ENCODE results near the gene SLC2A1.

DNA sequence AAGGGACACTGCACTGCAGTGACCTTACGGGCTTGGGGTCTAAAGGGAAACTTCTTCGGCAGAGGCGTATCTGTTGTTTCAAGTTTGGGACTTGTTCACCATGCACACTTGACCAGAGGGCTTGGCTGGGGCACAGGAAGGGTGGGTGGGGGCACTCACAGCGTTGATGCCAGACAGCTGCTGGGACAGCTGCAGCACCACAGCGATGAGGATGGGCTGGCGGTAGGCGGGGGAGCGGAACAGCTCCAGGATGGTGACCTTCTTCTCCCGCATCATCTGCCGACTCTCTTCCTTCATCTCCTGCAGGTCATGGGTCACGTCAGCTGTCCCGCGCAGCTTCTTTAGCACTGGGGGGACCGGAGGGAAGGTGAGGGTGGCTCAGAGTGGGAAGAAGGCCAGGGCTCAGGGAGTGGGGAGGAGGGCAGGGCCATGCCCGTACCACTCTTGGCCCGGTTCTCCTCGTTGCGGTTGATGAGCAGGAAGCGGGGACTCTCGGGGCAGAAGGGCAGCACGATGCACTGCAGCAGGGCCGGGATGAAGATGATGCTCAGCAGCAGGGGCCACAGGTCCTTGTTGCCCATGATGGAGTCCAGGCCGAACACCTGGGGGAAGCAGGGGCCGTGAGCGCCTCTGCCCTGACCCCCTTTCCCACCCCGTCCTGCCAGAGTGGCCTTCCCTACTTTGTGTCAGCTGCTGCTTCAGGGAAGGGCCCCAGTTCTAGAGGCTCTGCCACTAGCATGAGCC is 29.1 kb downstream of the SLC2A1 start:
- TF ChIP-seq, protein P1, sequence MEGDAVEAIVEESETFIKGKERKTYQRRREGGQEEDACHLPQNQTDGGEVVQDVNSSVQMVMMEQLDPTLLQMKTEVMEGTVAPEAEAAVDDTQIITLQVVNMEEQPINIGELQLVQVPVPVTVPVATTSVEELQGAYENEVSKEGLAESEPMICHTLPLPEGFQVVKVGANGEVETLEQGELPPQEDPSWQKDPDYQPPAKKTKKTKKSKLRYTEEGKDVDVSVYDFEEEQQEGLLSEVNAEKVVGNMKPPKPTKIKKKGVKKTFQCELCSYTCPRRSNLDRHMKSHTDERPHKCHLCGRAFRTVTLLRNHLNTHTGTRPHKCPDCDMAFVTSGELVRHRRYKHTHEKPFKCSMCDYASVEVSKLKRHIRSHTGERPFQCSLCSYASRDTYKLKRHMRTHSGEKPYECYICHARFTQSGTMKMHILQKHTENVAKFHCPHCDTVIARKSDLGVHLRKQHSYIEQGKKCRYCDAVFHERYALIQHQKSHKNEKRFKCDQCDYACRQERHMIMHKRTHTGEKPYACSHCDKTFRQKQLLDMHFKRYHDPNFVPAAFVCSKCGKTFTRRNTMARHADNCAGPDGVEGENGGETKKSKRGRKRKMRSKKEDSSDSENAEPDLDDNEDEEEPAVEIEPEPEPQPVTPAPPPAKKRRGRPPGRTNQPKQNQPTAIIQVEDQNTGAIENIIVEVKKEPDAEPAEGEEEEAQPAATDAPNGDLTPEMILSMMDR (conservative IDR thresholded peaks at IDR 0.05; ENCODE audit: low read length): no peak
- no peak for TF ChIP-seq EZH2phosphoT487 (IDR thresholded peaks at IDR 0.05; ENCODE audit: borderline replicate concordance, low read depth, low read length)

All from OCI-LY7 (cell line).